DLD1 (cell line): Measurements from ENCODE around the gene ZNF362.

Source experiments
- in situ Hi-C: cut with HindIII; loops from 2 replicates; pipeline ENCODE4 v1.10.0; 2017; ENCODE audit warnings: low sequenced_read_pairs

ZNF362 gene

DNA sequence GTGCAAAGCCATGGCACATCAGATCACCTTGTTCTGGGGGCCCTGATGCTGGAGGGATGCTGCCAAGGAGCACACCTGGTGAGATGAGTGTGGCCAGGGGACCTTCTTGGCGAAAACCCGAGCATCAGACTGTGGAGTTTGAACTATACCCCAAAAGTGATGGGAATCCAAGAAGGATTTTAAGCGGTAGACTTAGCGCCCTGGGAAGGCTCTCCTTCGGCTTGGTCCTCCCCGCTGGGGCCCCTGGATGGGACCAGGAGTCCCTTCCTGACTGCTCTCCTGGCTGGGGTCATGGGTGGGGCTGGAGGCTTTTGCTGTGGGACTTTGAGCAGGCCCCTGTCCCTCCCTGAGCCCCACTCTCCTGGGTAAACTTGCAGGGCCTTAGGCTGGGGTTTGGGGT is 10.5 kb downstream of the ZNF362 start:
- in situ Hi-C loops = loop anchor here (25.0 kb wide), 1 partner anchor 346 kb away; no protein-coding TSS in a partner anchor

DNA sequence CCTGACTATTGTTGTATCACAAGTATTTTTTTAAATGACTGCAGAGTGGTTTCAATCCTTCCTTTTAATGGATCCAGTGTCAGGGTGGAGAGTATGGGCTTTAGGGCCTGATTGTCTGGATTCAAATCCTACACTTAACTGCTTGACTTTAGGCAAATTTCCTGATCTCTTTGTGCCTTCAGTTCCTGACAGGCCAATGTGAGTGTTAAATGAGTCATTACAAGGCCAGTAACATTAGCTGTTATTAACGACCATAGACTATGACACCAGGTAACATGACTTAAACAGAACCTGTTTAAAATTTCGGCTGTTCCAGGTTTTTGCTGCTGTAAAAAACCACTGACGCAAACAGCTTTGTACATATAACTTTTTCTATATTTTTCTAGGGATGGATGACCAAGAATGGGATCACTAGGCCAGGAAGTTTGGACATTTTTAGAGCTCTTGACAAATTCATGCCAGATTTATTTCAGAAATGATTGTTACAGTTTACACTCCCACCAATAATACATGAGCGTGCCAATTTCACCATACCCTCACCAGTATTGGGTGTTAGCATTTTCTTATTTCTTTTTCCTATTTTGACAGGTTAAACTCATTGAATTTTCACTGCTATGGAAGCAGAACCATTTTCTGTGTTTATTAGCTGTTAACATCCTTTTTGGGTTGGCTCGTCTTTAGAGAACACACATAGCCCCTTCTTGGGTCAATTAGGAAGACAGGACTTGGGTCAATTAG is 11.3 kb downstream of the ZNF362 start:
- in situ Hi-C loops = loop anchor here (25.0 kb wide), 1 partner anchor 345 kb away; no protein-coding TSS in a partner anchor

DNA sequence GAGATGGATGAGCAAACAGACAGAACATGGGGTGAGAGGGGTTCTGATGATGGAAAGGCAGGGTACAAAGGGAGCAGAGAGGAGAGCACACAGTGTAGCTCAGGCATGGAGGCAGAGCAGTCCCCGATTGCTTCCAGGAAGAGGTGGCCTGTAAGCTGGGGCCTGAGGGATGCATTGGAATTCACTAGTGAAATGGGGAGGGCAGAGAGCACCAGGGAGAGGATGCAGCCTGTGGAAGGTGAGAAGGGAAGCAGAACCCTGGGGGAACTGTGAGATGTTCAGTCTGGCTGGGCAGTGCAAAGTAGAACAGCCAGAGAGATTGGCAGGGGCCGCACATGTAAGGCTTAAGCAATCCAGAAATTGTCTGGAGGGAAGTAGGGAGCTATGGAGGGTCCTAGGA is 12.2 kb downstream of the ZNF362 start:
- in situ Hi-C loops = loop anchor here (25.0 kb wide), 1 partner anchor 344 kb away; no protein-coding TSS in a partner anchor

DNA sequence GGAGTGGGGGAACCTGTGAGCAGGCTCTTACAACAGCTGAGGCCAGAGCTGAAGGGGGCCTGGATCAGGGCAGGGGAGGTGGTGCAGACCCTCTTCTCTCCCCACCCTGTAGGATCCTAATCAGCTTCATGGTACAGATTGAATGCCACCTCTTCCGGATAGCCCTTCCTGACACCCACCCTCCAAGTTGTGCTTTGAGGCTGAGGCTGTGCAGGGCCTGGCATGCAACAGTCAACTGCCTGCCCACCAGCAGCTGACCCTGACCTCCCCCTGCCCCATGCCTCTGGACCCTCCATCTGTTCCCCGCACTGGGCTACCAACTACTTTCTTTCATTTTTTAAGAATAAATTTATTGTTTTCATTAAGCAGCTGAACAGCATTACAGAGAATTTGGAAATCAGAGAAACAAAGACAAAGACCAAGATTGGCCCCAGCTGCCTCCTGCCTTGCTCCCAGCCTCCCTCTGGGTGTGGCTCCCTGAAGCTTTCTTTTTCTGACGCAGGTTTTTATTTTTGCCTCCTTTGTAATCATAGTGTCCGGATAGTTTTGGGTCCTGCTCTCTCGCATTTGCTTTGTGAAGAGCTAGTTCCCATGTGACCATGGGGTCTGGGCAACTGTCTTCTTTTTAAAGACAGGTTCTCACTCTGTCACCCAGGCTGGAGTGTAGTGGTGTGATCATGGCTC is 12.8 kb downstream of the ZNF362 start:
- in situ Hi-C loops = loop anchor here (25.0 kb wide), 1 partner anchor 343 kb away; no protein-coding TSS in a partner anchor

DNA sequence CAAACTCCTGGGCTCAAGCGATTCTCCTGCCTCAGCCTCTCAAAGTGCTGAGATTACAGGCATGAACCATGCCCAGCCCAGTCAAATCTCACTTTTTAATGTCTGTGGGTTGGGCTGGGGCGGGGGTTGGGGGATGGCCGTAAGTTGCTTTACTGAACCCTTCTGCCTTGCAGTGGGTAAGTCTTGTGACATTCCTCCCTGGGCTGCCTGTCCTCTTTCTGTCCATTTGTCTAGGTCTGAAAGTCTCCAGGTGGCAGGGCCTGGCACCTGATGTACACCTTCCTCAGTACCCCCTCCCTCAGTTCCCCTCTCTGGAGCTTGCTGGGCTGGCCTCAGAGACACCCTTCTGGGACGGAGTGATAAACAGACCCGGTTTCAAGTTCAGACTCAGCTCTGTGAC is 13.3 kb downstream of the ZNF362 start:
- in situ Hi-C loops = loop anchor here (25.0 kb wide), 1 partner anchor 343 kb away; no protein-coding TSS in a partner anchor

DNA sequence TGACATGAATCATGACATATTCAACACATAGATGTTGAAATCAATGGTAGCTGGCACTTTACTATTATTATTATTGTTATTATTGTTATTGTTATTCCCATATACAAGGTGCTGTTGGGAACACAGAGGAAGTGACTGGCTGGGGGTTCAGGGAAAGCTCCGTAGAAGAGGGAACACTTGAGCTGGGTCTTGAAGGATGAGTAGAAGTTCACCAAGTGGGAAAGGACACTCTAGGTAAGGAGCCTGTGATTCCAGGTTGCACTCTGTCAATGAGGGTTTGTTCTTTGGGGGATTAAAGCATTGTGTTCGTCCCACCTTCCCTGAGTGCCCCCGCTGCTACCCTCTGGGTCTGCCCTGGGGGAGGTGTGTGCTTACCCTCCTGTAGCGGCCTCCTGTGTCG is 14.1 kb downstream of the ZNF362 start:
- in situ Hi-C loops = loop anchor here (25.0 kb wide), 1 partner anchor 342 kb away; no protein-coding TSS in a partner anchor

DNA sequence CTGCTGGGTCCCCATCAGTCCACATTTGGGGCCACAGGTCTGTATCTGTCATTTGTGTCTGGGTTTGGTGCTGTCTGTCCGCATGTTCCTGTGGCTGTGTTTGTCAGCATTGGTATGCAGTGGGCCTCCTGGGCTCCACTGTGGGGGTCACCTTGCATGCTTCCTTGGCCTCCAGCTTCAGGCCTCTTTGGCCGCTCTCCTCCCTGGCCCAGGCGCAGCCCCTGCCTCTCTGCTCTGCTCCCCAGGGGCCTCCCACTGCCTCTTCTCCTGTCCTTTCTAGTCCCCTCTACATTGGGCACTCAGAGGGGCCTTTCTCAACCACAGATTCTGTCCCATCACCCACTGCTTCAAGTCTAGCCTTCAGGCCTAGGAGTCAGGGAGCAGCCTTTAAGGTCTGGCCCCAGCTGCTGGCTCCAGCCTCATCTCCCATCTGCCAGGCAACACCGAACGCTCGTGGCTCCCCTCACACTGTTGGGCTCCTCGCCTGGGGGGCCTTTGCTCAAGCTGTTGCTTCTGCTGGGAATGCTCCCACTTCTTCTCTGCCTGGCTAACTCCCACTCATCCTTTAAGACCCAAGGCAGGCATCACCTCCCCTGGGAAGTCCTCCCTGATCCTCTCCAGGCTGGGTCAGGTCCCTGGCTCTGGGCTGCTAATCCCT is 14.6 kb downstream of the ZNF362 start:
- in situ Hi-C loops = loop anchor here (25.0 kb wide), 1 partner anchor 341 kb away; no protein-coding TSS in a partner anchor

DNA sequence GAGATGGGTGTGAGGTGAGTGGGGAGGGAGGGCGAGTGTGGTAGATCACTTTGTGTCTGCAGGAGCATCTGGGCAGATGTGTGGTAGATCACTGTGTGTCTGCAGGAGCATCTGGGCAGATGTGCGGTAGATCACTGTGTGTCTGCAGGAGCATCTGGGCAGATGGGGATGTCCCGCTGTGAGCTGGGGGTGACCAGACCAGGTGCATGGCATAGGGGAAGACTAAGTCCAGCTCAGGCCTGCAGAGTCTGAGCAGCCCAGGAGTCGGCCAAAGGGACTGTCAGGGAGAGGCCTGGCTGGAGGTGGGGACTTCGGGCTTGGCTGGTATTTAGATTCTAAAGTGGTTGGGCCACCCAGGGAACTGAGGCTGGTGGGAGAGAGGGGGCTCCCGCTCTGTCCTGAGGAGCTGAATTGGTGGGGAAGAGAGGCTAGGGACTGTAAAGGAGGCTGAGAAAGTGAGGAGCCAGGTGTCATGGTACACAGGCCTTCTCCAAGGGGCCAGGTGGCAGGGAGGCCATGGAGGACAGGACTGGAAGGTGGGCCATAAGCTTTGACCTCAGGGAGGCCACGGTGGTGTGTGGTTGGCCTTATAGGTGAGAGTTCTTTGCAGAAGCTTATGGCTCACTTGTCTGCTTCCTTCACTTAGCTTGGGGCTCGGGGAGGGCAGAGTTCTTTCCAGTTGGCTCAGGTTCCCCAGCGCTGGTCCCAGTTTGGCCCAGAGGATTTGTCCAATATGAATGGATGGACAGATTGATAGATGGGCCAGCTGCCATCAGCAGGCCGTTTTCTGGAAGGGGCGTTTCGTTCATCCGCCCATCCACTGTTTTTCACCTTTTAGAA is 15.6 kb downstream of the ZNF362 start:
- in situ Hi-C loops = loop anchor here (25.0 kb wide), 1 partner anchor 340 kb away; no protein-coding TSS in a partner anchor

DNA sequence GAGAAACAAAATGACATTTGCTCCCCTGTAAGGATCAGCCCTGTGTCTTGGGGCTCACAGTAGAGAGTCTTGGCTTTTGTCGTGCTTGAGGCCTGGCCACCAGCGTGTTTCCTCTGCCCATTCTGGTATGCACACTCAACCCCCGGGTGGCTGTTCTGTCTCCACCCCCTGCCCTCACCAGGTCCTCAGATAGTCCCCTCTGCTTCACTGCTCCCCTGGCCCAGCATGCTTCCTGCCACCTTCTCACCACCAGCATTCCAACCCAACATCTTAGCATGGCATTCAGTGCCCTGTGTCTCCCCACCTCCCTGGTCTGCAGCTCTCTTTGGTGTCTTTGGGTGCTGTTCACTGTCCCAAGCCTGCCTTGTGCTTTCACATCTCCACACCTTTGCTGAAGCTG is 16.2 kb downstream of the ZNF362 start:
- in situ Hi-C loops = loop anchor here (25.0 kb wide), 1 partner anchor 340 kb away; no protein-coding TSS in a partner anchor

DNA sequence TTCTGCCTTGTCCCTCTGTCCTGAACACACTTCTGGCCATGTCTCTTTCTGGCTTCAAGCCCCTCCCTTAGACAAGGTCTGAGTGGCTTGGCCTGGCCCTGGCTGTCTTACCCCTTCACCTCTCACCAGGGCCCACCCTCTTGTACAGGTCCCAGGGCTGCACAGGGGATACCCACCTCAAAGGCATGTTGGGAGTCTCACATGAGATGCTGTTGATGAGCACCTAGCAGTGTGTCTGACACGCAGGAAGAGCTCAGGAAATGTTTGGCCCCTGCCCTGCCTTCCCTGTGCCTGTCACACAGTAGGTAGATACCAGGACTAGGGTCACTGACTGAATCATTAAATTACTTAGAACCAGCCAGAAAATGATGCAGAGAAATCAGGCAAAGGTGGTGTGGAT is 16.6 kb downstream of the ZNF362 start:
- in situ Hi-C loops = loop anchor here (25.0 kb wide), 1 partner anchor 339 kb away; no protein-coding TSS in a partner anchor

DNA sequence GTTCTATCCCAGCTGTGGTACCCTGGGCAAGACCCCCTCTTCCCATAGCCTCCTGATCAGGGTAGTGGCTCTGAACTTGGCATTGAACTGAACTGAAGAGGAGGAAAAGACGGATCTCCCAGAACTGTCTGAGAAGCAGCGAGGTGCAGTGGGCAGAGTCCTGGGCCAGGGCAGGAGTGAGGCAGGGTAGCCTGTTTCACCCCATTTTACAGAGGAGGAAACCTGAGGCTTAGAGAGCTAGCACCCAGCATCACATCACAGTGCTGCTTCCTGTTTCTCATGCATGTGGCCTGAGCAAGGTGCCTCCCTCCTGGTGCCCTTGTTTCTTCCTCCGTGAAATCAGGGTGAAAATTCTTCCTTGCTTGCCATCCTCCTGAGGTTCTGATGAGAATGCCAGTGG is 17.1 kb downstream of the ZNF362 start:
- in situ Hi-C loops = loop anchor here (25.0 kb wide), 1 partner anchor 339 kb away; no protein-coding TSS in a partner anchor

DNA sequence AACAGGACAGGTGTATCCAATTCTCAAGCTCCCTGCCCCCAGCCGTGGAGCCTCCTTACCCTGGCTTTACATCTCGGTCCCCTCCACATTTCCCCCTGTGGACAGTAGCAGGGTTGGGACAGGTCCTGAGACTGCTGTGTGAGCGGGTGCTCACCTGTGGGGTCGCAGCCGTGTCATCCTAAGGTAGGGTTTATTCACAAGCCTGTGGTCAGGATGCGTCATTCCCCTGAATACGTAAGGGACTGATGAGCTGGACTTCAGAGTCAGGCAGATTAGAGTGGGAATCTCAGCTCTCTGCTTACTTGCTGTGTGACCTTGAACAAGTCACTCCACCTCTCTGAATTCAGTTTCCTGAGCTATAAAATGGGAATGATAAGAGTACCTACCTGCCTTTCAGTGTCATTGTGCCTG is 17.7 kb downstream of the ZNF362 start:
- in situ Hi-C loops = loop anchor here (25.0 kb wide), 1 partner anchor 338 kb away; no protein-coding TSS in a partner anchor

DNA sequence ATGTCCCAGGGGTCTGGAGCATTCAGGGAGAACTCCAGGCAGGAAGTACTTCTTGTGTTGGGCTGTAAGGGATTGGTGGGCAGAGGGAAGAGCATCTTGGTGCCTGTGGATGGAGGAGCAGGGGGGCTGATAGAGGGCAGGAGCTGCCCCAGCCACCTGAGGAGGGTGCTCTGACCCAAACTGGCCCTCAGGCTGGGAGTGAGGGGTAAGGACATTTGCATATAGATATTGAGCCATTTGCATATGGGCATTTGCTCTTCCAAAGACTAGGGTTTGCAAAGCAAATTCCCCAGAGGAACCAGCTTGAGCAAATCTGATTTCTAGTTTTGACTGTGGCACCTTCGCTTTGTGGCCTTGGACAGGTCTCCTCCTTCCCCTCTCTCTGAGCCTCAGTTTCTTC is 18.2 kb downstream of the ZNF362 start:
- in situ Hi-C loops = loop anchor here (25.0 kb wide), 1 partner anchor 338 kb away; no protein-coding TSS in a partner anchor

DNA sequence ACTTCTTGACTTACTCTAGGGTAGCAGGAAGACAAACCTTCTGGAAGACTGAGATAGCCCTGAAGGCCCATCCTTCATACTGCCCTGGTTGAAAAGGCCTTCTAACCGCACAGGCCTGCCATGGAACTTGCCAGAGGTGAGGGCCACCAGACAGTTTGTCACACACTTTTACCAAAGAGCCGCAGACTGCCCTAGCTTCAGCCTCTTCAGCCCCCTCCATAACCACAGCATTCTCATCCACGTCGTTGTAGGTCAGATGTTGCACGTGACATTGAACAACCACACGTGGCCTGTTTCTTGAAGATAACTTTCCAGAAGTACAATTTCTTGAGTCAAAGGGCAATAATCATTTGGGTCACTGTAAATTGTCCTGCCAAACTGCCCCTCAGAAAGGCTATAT is 18.9 kb downstream of the ZNF362 start:
- in situ Hi-C loops = no loop called here

DNA sequence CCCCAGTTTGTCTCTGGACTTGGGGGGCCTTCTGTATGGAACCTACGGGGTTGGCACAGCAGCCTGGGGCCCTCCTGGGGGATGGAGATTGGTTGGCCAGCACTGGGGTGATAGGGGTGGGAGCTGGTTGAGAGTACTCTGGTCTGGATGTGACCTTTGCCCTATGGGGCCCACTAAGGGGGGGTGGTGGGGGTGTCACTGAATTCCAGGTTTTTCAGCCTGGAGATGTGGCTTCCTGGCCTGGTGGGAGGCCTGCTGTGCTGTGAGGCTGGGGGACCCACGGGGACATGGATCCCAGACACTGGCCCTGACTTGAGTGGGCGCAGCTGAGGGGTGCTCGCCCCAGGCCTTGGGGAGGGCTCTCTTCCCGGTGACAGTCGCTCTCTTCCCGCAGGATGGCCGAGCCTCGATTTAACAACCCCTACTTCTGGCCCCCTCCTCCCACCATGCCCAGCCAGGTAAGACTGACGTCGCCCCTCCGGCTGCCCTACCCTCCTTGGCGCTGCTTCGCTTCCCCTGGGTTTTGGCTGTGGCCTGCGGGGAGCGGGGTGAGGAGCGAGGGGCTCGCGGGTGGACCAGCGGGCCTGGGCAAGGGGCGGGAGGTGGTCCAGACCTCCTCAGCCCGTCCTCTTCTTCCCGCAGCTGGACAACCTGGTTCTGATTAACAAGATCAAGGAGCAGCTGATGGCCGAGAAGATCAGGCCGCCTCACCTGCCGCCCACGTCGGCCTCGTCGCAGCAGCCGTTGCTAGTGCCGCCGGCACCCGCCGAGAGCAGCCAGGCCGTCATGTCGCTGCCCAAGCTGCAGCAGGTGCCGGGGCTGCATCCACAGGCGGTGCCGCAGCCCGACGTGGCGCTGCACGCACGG is 19.6 kb downstream of the ZNF362 start:
- in situ Hi-C loops = no loop called here

DNA sequence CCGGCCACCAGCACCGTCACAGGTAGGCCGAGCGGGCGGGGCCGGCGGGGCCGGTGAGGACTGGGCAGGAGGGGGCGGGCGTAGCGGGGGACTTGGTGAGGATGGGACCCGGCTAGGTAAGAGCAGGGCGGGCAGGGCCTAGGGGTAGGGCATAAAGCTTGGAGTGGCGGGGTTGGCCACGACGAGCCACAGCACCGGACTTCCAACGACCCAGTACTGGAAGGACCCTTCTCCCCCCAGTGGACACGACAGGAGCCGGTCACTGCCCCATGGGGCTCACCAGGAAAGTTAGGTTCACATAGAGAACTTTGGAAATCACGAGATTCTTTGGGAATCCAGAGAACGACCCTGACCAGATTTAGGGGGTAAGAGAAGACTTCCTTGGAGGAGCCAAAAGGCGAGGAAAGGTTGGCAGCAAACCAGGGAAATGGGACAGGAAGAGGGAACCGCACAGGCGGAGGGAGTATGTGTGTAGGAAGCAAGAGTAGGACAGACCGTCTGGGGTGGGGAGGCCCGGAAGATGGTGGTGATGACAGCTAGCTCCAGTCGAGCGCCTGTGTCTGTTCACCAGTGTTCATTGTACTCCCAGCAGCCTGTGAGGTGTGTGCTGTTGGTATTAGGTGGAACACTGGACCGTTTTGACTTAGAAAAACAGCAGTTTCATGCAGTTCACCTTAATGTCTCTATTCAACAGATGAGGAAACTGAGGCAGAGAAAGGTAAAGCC is 20.4 kb downstream of the ZNF362 start:
- in situ Hi-C loops = no loop called here

DNA sequence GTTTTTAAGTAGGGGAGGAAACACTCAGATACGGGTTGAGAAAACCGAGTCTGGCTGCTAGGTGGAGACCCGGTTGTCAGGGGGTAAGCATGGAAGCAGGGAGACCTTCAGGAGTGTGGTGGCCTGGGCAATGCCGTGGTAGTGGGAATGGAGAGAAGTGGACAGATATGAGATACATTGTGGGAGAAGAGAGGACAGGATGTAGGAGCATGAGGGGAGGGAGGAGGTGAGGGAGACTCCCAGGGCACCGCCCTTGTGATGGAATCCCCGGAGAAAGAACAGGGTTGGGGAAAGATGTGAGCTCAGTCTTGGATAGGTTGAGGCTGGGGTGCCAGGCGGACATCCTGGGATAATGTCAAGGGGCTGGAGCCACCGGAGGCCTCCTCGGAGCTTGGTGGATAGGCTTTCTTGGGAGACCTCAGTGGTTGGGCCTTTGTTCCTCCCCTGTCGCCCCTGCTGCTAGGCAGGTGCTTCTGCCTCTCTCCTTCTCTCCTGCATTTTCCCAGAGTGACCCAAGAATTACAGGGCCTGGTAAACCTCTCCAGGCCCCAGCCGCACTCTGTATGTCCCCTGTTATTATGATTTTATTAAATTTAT is 21.3 kb downstream of the ZNF362 start:
- in situ Hi-C loops = no loop called here

DNA sequence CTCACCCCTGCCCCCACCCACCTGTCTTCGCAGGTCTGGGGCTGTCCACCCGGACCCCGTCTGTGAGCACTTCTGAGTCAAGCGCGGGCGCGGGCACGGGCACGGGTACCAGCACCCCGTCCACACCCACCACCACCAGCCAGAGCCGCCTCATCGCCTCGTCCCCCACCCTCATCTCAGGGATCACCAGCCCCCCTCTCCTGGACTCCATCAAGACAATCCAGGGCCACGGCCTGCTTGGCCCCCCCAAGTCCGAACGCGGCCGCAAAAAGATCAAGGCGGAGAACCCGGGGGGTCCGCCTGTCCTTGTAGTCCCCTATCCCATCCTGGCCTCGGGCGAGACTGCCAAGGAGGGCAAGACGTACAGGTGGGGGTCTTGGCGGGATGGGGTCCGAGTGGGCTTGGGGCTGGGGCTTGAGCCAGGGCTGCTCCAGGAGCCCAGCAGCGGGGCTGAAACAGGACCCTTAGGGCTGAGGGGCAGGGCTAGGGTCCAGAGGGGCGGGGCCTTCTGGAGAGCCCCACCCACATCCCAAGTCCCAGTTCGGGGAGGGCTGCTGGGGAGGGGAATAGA is 23.9 kb downstream of the ZNF362 start:
- in situ Hi-C loops = no loop called here
